OCI-LY7 (cell line): Measurements from ENCODE around the gene GIT2. TPM values are rescaled to one million over a fixed set of nuclear protein-coding genes. Genes with fewer than 3 reads are reported as not detected.

Experiments used
- BruUV-seq: library from RNA; stranded (reverse); fragments of 400-500 nt; replicated peaks from 2 replicates; lab custom pipeline; 2021; lab: Mats Ljungman, UMichigan
- CTCF ChIA-PET: fragments of 300-600 bp; sonication (Branson Sonifier 250); formaldehyde crosslinking; loops from one replicate; lab custom pipeline; 2022; ENCODE audit warnings: antibody characterized with exemption; ENCODE audit not compliant: unreplicated experiment; lab: Charles Lee
- POLR2A ChIA-PET: fragments of 300-600 bp; sonication (Branson Sonifier 250); formaldehyde crosslinking; loops from one replicate; lab custom pipeline; 2022; ENCODE audit warnings: antibody characterized with exemption; lab: Charles Lee
- DNase-seq: peaks from one replicate; pipeline ENCODE4 v3.0.0-alpha.2; 2015; ENCODE audit warnings: low spot score
- H2AFZ ChIP-seq: fragments of 200-600 bp; sonication (generic), shearing (Covaris generic); 2 replicates; pipeline ENCODE4 v1.6.1; 2014; ENCODE audit warnings: mild to moderate bottlenecking, antibody characterized with exemption, low read length, moderate library complexity
- H3K27ac ChIP-seq: fragments of 200-600 bp; sonication (generic); 2 replicates; pipeline ENCODE4 v1.5.1; 2014; ENCODE audit warnings: mixed run types, low read depth, mild to moderate bottlenecking, moderate library complexity, low read length, inconsistent platforms; ENCODE audit not compliant: poor library complexity, severe bottlenecking
- H3K36me3 ChIP-seq: fragments of 200-600 bp; sonication (generic); 2 replicates; pipeline ENCODE4 v1.6.1; 2014; ENCODE audit warnings: mild to moderate bottlenecking, antibody characterized with exemption, low read length, moderate library complexity, mixed read lengths; ENCODE audit not compliant: insufficient read depth
- H3K4me1 ChIP-seq: fragments of 200-600 bp; sonication (generic); 2 replicates; pipeline ENCODE4 v1.5.1; 2014; ENCODE audit warnings: mild to moderate bottlenecking, low read length; ENCODE audit not compliant: insufficient read depth, poor library complexity, severe bottlenecking
- H3K4me2 ChIP-seq: fragments of 200-600 bp; sonication (generic); 2 replicates; pipeline ENCODE4 v1.6.1; 2014; ENCODE audit warnings: mild to moderate bottlenecking, low read length
- H3K4me3 ChIP-seq: fragments of 200-600 bp; sonication (generic); 2 replicates; pipeline ENCODE4 v1.5.1; 2014; ENCODE audit warnings: mild to moderate bottlenecking, low read depth, low read length; ENCODE audit not compliant: poor library complexity, severe bottlenecking
- H3K79me2 ChIP-seq: fragments of 200-600 bp; sonication (generic); 2 replicates; pipeline ENCODE4 v1.6.1; 2016; ENCODE audit warnings: low read depth, mild to moderate bottlenecking, low read length, moderate library complexity, mixed read lengths; ENCODE audit not compliant: insufficient read depth
- H3K9me2 ChIP-seq: fragments of 200-600 bp; sonication (generic); 2 replicates; pipeline ENCODE4 v1.6.1; 2016; ENCODE audit warnings: mild to moderate bottlenecking, low read length, mixed read lengths; ENCODE audit not compliant: insufficient read depth
- H3K9me3 ChIP-seq: fragments of 200-600 bp; sonication (generic); 2 replicates; pipeline ENCODE4 v1.6.1; 2014; ENCODE audit warnings: mild to moderate bottlenecking, mixed run types, low read length, mixed read lengths
- H4K20me1 ChIP-seq: fragments of 200-600 bp; sonication (generic); 2 replicates; pipeline ENCODE4 v1.6.1; 2014; ENCODE audit warnings: mild to moderate bottlenecking, antibody characterized with exemption, low read length, moderate library complexity, mixed read lengths; ENCODE audit not compliant: insufficient read depth
- EZH2phosphoT487 ChIP-seq: fragments of 200-600 bp; sonication (generic); IDR thresholded peaks from 2 replicates; pipeline ENCODE4 v1.6.1; 2018; ENCODE audit warnings: low read depth, borderline replicate concordance, mild to moderate bottlenecking, mixed run types, antibody characterized with exemption, low read length, moderate library complexity, mixed read lengths
- intact Hi-C: fragments of 100-400 bp; cut with micrococcal nuclease; formaldehyde crosslinking; loops from one replicate; pipeline ENCODE4 v1.10.0; 2022; ENCODE audit not compliant: unreplicated experiment
- total RNA-seq, 2 experiments: library from RNA; depleted of rRNA in 1 of 2; stranded (reverse); fragments of >200 nt in 1 of 2; shearing (Covaris generic) in 1 of 2; gene quantifications; 2 replicates each; pipeline ENCODE4 v1.2.3, GENCODE V29; 2014 to 2022
- TF ChIP-seq, protein P1 (sequence below): fragments of 200-600 bp; sonication (generic); conservative IDR thresholded peaks from 2 replicates; pipeline ENCODE4 v1.5.1; 2014; ENCODE audit warnings: mild to moderate bottlenecking, antibody characterized with exemption, low read length, moderate library complexity, mixed read lengths

Gene GIT2
- total RNA-seq, 2 experiments from 2014 or later, result 57.1 to 123 TPM

GRCh38 chr12:109902891-109903418 is 93.2 kb downstream of the GIT2 start:
- intact Hi-C loops, result no loop called here
- BruUV-seq, result no TSS peak
- Histone ChIP-seq H2AFZ (no peak overlapping the region), H4K20me1 (no peaks in the 10 kb centered on the region), H3K9me3 (no peaks in the 10 kb centered on the region), H3K4me3 (no peak overlapping the region), H3K4me2 (no peak overlapping the region), H3K4me1 (peaks cover 30% of the 10 kb centered on the region), H3K79me2 (peaks cover 9% of the 10 kb centered on the region; the same call in 1 of the 2 replicates), H3K27ac (no peak overlapping the region), H3K9me2 (no peaks in the 10 kb centered on the region), H3K36me3 (peaks cover 53% of the 10 kb centered on the region)
- ChIA-PET CTCF (no interaction called here), POLR2A (no interaction called here)
- TF ChIP-seq, protein P1, sequence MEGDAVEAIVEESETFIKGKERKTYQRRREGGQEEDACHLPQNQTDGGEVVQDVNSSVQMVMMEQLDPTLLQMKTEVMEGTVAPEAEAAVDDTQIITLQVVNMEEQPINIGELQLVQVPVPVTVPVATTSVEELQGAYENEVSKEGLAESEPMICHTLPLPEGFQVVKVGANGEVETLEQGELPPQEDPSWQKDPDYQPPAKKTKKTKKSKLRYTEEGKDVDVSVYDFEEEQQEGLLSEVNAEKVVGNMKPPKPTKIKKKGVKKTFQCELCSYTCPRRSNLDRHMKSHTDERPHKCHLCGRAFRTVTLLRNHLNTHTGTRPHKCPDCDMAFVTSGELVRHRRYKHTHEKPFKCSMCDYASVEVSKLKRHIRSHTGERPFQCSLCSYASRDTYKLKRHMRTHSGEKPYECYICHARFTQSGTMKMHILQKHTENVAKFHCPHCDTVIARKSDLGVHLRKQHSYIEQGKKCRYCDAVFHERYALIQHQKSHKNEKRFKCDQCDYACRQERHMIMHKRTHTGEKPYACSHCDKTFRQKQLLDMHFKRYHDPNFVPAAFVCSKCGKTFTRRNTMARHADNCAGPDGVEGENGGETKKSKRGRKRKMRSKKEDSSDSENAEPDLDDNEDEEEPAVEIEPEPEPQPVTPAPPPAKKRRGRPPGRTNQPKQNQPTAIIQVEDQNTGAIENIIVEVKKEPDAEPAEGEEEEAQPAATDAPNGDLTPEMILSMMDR, result no peak
- DNase-seq, result no peak

DNA sequence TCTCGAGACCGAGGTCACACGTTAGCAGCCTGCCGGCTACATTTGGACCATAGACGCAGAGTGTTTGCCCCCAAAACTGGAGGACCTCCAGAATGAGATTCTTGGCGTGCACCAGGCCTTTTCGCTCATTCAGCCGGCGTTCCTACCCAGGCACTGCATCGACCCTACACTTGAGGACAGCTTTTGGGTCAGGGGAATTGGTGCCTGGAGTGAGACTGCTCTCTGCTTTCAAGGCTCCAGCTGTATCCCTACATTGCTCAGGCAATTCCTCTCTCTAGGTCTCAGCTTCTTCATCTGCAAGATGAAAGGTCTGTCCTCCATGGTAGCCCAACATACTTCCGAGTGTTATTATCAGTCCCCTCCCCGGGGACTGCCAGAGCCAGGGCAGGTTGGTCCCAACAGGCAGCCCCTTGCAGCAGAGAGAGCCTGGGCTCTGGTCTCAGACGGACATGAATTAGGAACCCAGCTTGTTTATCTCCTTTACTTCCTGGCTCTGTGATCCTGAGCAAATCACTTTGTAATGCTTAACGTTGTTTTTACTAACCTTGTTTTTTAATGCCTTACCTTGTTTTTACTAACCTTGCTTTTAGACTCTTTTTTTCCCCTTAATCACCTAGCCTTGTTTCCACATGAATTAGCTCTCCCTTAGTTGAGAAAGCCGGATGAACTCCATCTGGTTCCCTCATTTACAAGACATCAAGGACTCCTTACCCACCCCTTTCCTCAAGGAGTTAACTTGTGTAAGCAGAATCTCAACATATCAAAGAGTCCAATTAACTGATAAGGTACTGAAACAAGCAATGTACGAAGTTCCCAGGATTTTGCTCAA is 95.2 kb downstream of the GIT2 start:
- H3K9me2 ChIP-seq, result no peaks in the 10 kb centered on the region
- no peak for TF ChIP-seq EZH2phosphoT487
- TF ChIP-seq, protein P1, result no peak
- peak overlapping the region; percentile 93 for H2AFZ ChIP-seq
- ChIA-PET CTCF (interaction anchor here (1.4 kb wide), 1 partner anchor 12 kb away, joined by 5 read pairs; no protein-coding TSS in a partner anchor), POLR2A (interaction anchor here (0.6 to 1.4 kb wide), 6 partner anchors 8 to 531 kb away, joined by 3 to 6 read pairs (median 4); no protein-coding TSS in a partner anchor)
- H3K4me1 ChIP-seq, result peaks cover 30% of the 10 kb centered on the region
- H3K9me3 ChIP-seq, result no peaks in the 10 kb centered on the region
- BruUV-seq, result no TSS peak
- H3K79me2 ChIP-seq, result peaks cover 9% of the 10 kb centered on the region; the same call in 1 of the 2 replicates
- peaks cover 33% of the 10 kb centered on the region for H3K36me3 ChIP-seq
- peak overlapping the region; percentile 40 for H3K27ac ChIP-seq
- H4K20me1 ChIP-seq, result no peaks in the 10 kb centered on the region
- peak overlapping the region; percentile 71 for H3K4me3 ChIP-seq
- peak overlapping the region; percentile 75 for H3K4me2 ChIP-seq
- intact Hi-C loops, result no loop called here
- DNase-seq, result peak; percentile 43
